Muscle of arm (tissue), 12 donors: Measurements from ENCODE around the gene CSNK1G1. TPM values are rescaled to one million over a fixed set of nuclear protein-coding genes. Genes with fewer than 3 reads are reported as not detected.

Experiments
- DNase-seq: peaks from one replicate; pipeline ENCODE4 v3.0.0-alpha.2; 2013
- polyA plus RNA-seq, 12 donors: library from polyadenylated mRNA; unstranded; fragments of 120-200 nt; gene quantifications; one replicate each; pipeline ENCODE4 v1.2.1, GENCODE V29; 2013; ENCODE audit not compliant: insufficient read length in 12 of 12

The CSNK1G1 gene
- polyA plus RNA-seq, 12 donors: 9.2 to 14.6 (median 11.9) TPM; not detected in 1

- DNase-seq: no peak
These were observed 158.5 kb downstream of the CSNK1G1 start for GRCh38 chr15:64197425-64197824.

DNA sequence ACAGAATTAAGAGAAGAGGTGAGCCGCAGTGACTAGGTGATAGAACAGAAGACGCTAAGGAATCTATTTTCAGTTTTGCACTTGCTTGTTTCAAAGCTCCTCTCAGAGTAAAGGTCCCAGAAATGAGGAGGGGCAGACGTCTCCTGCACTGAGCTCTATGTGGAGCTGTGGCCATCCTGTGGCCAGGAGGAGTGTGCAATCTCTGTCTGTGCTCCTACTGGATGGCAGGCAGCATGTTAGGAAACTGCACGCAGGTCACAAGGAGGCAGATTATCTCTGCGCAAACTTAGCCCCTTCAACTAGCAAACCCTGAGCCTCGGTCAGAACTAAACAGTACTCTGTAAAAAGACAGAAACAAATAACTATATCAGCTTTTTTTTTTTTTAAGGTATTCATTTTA lies 162.0 kb downstream of the CSNK1G1 start:
- DNase-seq: no peak

DNA sequence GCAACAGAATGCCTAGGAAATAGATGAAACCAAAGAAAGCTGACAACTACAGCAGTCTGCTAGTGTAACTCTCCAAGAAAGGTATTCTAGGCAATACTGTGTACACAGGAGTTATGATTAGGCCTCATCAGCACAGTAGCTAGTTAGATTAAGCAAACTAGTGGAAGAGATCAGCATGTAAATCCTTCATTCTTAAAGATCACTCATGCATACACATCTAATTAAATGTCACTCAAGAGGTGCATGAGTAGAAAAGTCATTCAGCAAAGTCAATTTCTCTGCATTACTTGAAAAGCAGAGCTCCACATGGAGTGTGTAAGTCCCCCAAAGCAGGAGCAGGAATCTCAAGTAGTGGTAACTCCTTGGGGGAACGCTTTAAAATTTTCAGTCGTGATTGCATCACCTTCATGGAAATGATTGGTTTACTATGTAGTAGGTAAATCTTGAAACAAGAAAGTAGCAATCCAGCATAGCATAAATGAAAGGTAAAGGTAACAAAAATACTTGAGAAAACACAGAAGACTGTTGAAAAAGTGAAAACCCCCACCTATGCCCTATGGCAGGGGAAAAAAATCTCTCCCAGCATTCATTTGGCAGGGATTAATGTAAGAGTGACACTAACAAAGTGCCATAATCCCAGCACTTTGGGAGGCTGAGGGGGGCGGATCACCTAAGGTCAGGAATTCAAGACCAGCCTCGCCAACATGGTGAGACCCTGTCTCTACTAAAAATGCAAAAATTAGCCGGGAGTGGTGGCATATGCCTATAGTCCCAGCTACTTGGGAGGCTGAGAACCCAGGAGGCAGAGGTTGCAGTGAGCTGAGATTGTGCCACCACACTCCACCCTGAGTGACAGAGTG lies 163.8 kb downstream of the CSNK1G1 start:
- DNase-seq: no peak

DNA sequence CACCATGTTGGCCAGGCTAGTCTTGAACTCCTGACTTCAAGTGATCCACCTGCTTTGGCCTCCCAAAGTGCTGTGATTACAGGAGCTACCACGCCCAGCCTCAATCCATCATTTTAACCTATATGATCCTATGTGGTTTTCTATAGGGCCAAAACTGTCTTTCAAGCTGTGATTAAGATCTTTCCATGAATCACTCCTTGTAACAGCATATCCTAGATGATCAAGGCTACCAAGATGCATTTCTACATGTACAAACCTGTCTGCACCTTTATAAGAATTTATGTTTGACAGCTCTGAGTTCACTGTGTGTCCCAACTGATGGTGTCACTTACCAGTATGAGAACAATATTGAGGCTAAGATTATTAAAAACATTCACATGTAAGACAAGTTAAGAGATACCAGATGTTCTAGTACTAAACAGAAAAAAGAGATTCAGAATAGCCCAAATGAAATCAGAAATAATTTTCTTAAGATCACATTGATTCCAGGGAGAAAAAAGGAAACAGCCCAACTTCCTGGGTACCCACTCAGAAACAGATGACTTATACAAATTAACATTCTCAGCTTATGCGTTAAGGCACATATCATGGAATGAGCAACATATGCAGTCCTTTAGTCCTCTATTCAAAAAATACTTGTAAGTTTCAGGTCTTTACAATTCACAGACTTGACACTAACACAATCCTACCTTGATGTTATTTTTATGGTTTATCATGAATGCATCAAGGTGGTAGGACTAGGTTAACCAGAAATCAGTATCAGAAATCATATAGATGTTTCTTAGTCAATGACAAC lies 168.4 kb downstream of the CSNK1G1 start:
- DNase-seq: no peak

DNA sequence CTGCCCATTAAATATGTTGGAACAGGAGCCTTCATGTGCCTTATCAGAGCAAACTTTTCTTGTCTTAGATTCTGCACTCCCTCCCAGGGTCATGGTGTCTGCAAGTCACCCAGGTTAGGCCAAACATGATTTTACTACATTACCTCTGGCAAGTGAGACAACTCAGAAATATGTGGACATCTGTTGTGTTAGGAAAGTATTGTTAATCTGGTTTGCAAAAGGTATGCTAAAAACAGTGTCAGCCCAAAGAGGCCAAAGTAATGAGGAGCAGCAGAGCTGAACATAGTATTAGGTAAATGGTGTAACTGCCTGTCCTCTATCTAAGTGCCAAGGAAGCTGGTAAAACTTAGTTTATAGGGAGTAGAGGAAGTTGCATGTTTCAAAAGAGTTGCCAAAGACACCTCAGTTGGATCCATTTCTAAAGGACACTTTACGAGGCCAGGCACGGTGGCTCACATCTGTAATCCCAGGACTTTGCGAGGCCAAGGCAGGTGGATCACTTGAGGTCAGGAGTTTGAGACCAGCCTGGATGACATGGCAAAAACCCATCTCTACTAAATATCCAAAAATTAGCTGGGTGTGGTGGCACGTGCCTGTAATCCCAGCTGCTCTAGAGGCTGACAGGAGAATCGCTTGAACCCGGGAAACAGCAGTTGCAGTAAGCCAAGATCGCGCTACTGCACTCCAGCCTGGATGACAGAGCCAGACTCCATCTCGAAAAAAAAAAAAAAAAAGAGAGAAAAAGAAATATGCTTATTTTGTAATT lies 170.6 kb downstream of the CSNK1G1 start:
- DNase-seq: no peak

DNA sequence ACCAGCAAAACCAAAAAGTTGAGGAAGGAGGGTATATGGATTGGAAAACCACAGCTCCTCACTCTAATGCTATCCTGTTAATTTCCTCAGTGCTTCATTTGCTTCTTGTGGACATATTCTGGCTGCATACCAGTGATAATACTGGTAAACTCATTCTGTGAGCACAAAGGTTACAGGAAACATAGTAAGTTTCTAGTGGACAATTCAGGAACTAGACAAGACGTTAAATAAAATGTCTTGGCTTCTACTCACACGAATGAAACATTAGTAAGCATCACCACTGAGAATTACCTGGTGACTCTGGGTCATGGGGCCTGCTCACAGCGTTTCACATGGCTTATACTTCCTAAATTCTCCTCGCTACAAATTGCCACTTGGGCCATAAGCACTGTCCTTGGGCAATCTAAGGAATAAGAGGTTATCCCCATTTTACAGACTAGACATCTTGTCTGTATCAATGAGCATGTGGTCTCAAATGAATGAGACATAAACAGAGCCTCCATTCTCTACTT lies 173.1 kb downstream of the CSNK1G1 start:
- DNase-seq: no peak

DNA sequence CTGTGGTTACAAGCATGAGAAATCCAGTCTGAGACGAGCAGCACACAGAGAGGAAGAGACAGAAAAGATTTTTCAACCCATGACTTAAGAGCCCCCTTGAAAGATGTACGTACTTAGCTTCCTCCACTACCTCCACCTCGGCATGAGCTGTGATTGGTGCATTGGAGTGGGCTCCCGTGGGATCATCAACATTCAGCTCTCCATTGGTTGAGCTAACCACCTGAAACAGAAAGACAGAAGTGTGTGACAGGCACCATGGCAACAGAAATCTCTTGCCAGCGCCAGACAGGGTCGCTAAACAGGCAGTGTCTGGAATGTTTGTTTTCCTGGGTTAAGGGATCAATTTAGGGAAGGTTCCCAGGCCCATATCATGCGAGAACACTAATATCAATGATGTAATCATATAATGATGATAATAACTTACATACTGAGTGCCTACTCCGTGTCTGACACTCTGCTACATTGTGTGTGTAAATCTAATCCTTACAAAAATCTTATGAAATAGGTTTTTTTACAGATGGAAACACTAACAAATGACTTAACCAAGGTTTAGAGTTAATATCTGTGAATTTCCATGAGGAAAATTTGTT lies 175.6 kb downstream of the CSNK1G1 start:
- no peak for DNase-seq

- no peak for DNase-seq
These were observed 189.7 kb downstream of the CSNK1G1 start for GRCh38 chr15:64166102-64166890.

DNA sequence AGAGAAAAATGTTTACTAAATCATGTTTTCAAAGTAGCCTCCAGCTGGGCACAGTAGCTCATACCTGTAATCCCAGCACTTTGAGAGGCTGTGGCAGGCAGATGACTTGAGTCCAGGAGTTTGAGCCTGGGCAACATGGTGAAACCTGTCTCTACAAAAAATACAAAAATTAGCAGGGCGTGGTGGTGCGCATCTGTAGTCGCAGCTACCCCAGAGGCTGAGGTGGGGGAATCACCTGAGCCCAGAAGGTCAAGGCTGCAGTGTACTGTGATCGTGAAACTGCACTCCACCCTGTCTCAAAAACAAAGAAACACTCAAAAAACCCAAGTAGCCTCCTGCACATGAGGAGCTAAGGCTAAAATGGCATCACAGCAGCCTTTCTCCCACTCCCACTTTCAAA lies 191.5 kb downstream of the CSNK1G1 start:
- no peak for DNase-seq

DNA sequence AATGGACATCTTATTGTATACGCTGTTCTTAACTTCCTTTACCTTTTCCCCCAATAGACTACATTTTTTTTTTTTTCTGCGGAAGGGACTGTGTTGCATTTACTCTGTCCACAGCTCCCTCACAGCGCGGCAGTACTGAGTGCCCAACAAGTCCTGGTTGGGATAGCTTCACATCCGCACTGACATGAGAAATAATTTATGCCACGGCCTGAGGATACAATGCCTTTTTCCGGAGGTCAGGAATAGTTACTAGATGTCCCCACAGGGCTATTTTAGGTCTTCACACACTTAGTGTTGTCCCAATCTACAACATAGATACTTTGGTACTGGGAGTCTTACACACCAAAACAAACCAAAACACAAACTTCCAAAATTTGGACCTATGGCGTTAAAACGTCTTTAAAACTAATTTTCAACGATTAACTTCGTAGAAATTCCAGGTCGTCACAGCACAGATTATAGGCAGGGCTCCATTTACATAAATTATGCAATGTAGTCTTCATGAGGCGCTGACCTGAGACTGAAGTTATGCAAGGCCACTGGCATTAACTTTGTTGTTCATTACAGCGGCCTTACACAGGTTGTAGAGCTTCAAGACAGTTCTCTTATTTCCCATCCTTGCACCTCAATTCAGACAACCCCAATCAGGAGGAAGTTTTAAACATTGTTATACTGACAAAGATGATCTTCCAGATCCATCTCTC lies 192.2 kb downstream of the CSNK1G1 start:
- DNase-seq: no peak

- peak; percentile 98 for DNase-seq
These were observed 192.9 kb downstream of the CSNK1G1 start, which contains the start of gene PPIB for GRCh38 chr15:64162869-64163658. Gene PPIB (minus strand): TSS chr15:64163022. CDS start chr15:64162986, 36 bp downstream.

DNA sequence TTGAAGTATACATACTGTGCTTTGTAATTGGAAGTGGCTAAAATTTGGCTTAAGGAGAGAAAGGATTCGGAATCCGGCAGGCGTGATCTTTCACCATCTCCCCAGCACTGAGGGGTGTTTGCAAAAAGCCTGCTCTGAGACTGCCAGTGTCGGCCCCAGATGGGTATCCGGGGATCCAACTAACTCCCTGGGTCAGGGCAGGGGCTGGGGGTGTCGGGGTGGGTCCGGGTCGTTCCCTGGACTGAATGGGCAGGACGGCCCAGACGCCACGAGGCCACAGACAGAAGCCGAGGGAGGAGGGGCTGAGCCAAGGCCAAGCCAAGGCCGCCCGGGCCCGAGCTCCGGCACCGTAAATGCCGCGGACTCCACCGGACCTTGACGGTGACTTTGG lies 193.5 kb downstream of the CSNK1G1 start:
- no peak for DNase-seq

DNA sequence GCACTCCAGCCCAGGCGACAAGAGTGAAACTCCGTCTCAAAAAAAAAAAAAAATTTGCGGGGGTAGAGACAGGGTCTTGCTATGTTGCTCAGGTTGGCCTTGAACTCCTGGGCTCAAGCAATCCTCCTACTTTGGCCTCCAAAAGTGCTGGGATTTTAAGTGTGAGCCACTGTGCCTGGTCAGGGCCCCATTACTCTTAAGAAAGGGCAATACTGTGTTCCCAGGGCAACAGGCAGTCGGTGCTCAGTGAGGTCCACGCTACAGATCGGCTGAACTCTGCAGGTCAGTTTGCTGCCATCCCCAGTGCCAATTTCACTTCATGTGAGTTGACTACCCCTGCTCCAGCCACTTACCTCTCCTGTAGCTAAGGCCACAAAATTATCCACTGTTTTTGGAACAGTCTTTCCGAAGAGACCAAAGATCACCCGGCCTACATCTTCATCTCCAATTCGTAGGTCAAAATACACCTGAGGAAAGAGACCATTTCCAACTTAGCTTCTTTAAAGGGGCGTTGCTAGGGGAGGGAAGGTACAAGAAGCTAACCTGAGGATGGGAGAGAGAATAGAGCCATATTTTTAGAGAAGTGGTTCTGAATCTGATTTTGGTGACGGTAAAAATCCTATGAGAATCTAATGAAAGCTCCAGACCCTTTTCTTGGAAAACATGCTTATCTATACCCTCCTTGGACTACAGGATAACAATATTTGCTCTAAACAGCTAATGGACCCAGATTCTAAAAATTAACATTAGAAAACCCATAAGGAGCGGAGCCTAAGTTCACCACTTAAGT lies 194.1 kb downstream of the CSNK1G1 start:
- DNase-seq: no peak

DNA sequence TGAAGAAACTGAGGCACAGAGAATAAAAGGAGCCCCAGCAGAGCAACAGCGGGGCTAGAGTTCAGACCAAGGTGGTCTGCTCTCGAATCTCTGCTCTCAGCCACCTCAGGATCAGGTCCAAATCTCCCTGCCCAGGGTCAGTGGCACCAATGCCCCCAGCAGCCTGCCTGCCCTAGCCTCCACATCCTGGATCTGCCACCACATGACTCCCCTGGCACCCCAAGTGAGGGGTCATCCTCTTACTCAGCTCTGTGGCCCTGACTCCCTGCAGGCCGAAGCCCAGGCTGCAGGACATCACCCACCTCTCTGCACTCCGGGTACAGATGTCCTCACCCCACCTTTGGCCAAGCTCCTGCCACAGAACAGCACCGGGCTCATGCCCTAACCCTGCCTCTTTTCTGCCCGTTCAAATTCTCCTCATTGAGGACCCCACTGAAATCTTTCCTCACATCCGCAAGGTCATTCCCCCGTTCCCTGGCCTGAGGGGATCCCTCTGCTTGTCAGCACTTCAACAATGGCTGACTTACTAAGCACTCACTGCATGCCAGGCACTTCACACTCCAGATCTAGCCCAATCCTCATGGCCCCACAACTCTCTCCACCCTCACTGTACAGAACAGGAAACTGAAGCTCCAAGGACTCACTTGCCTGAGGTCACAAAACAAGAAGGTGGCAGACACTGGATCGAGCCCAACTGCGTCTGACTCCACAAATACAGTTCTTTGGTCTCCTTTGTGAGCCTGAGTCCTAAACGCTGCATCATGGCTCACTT lies 197.4 kb downstream of the CSNK1G1 start:
- DNase-seq: no peak

DNA sequence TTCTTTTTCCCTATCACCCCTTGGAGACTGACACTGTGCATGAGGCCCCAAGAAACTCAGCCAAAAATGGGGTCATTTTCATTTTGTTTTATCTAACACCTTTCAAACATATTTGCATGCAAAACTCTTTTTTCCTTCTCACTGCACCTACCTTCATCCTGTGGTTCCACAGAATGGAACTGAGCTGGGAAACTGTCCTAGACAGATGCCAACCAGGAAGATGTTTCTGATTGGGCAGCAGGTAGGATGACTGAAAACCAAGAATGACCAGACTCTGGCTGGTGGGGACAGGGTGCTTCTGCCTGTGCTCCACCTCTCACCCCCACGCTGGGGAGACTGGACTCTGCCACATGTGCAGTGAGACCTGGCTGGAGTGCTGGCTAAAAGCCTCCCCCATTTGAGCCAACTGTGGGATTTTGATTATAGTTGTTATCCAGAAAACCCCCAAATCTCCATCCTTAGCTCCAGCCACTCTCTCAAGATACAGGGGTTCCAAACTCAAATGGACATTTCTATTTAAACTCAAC lies 198.3 kb downstream of the CSNK1G1 start:
- no peak for DNase-seq

DNA sequence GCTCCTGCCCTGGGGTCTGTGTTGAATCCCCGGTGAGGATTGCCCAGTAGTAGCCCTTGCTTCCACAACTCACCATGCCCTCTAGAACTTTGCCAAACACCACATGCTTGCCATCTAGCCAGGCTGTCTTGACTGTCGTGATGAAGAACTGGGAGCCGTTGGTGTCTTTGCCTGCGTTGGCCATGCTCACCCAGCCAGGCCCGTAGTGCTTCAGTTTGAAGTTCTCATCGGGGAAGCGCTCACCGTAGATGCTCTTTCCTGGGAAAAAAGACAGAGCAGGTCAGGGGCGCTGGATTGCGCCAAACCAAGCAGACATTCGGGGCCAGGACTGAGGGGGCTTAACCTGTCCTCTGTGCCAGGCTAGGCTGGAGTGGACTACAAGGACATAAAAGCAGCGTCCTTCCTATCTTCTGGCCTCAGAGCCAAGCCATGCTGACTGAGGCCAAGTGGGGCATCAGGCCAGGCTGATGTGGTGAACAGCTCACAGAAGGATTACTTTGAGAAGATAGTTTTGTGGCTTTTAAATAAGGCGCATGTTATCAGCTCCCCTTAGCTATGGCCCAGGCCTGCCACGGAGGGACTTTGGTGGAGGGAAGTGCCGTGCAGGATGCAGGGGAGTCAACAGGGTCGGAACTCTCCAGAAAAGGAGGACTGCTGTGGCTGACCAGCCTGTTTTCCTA lies 199.2 kb downstream of the CSNK1G1 start:
- DNase-seq: no peak
